K562 (cell line): ENCODE data around the gene SPAG9. TPM values are rescaled to one million over a fixed set of nuclear protein-coding genes. Genes with fewer than 3 reads are reported as not detected.
A peak's percentile ranks its signal among the peaks of the same experiment; 100 is the strongest.

ENCODE experiments used
- BCL6 ChIP-seq: fragments of 250-450 bp; sonication (Bioruptor Pico); IDR thresholded peaks from 2 replicates; pipeline ENCODE4 v1.4.0; 2020
- MCM3 ChIP-seq: fragments of 450-650 bp; IDR thresholded peaks from 2 replicates; pipeline ENCODE4 v1.6.1; 2016
- NCOA6 ChIP-seq: fragments of 450-650 bp; IDR thresholded peaks from 2 replicates; pipeline ENCODE4 v1.6.1; 2017; ENCODE audit warnings: mild to moderate bottlenecking
- RAD21 ChIP-seq, 2 experiments: fragments of 250-450 bp in 1 of 2; fragments of 450-650 bp in 1 of 2; sonication (Bioruptor Pico) in 1 of 2; formaldehyde crosslinking in 1 of 2; IDR thresholded peaks in 1 of 2; conservative IDR thresholded peaks in 1 of 2; 2 replicates each; pipeline versions ENCODE4 v1.4.0 to v1.8.0; 2020 to 2022; ENCODE audit warnings: mild to moderate bottlenecking in 2 of 2, moderate library complexity in 1 of 2
- SAFB ChIP-seq: fragments of 200-400 bp; formaldehyde crosslinking; IDR thresholded peaks from 2 replicates; pipeline ENCODE4 v1.6.1; 2017; ENCODE audit warnings: low read depth, low read length, borderline replicate concordance
- STAT5A ChIP-seq: IDR thresholded peaks from 2 replicates; pipeline ENCODE4 v1.6.1; 2012; ENCODE audit warnings: low read length, inconsistent platforms, borderline replicate concordance
- TFAM ChIP-seq: fragments of 250-450 bp; sonication (Bioruptor Pico); conservative IDR thresholded peaks from 2 replicates; pipeline ENCODE4 v1.5.0; 2021; ENCODE audit warnings: mild to moderate bottlenecking, moderate library complexity
- ZNF212 ChIP-seq: fragments of 450-650 bp; formaldehyde crosslinking; IDR thresholded peaks from 2 replicates; pipeline ENCODE4 v1.4.0; 2020; ENCODE audit warnings: mild to moderate bottlenecking
- ZNF239 ChIP-seq: fragments of 250-450 bp; sonication (Bioruptor Pico); IDR thresholded peaks from 2 replicates; pipeline ENCODE4 v1.4.0; 2020; ENCODE audit warnings: mild to moderate bottlenecking
- ZNF311 ChIP-seq: fragments of 250-450 bp; sonication (Bioruptor Pico); IDR thresholded peaks from 2 replicates; pipeline ENCODE4 v1.4.0; 2020; ENCODE audit warnings: mild to moderate bottlenecking, moderate library complexity
- polyA plus RNA-seq, 8 experiments: library from polyadenylated mRNA; depleted of rRNA in 4 of 8; stranded (reverse) in 5 of 8; unstranded in 3 of 8; fragments of >200 nt; fragmentation: Nextera tagmentation in 2 of 8; fragmentation: Illumina TruSeq in 1 of 8; extraction: Ambion mirVana in 2 of 8; extraction: Trizol in 1 of 8; gene quantifications; 2 replicates each; pipeline versions ENCODE4 v1.2.1 to v1.2.3, GENCODE V29; 2011 to 2014; ENCODE audit warnings: inconsistent platforms in 1 of 8, missing spikeins in 1 of 8
- total RNA-seq, 7 experiments: library from RNA; depleted of rRNA in 6 of 7; stranded (reverse); fragments of >200 nt in 6 of 7; fragmentation: Illumina TruSeq in 2 of 7; extraction: Trizol in 2 of 7; gene quantifications; 2 replicates each; pipeline versions ENCODE4 v1.2.1 to v1.2.3, GENCODE V29; 2011 to 2021; ENCODE audit warnings: low replicate concordance in 1 of 7
- TF ChIP-seq, protein P1 (sequence below): fragments of 250-450 bp; sonication (Bioruptor Pico); IDR thresholded peaks from 2 replicates; pipeline ENCODE4 v1.8.0; 2021; ENCODE audit warnings: moderate library complexity, mild to moderate bottlenecking, inconsistent platforms
- TF ChIP-seq, protein P2 (sequence below): fragments of 250-450 bp; sonication (Bioruptor Pico); IDR thresholded peaks from 2 replicates; pipeline ENCODE4 v1.4.0; 2020
- TF ChIP-seq, protein P3 (sequence below): fragments of 450-650 bp; IDR thresholded peaks from 2 replicates; pipeline ENCODE4 v1.6.1; 2017; ENCODE audit warnings: antibody characterized with exemption
- TF ChIP-seq, protein P4 (sequence below): fragments of 200-800 bp; sonication (Bioruptor generic); IDR thresholded peaks from 2 replicates; pipeline ENCODE4 v1.6.1; 2017; ENCODE audit warnings: missing genetic modification characterization, missing compliant biosample characterization
- TF ChIP-seq, protein P5 (sequence below): fragments of 200-400 bp; formaldehyde crosslinking; IDR thresholded peaks from 2 replicates; pipeline ENCODE4 v1.6.1; 2017; ENCODE audit warnings: mild to moderate bottlenecking, low read depth, low read length, moderate library complexity

Gene SPAG9
- total and polyA plus RNA-seq, 9 of the 15 experiments (the other 6 are each of a cell fraction or from before 2014, with no cell fraction given), result 12.2 to 99.2 (median 58.2) TPM

DNA sequence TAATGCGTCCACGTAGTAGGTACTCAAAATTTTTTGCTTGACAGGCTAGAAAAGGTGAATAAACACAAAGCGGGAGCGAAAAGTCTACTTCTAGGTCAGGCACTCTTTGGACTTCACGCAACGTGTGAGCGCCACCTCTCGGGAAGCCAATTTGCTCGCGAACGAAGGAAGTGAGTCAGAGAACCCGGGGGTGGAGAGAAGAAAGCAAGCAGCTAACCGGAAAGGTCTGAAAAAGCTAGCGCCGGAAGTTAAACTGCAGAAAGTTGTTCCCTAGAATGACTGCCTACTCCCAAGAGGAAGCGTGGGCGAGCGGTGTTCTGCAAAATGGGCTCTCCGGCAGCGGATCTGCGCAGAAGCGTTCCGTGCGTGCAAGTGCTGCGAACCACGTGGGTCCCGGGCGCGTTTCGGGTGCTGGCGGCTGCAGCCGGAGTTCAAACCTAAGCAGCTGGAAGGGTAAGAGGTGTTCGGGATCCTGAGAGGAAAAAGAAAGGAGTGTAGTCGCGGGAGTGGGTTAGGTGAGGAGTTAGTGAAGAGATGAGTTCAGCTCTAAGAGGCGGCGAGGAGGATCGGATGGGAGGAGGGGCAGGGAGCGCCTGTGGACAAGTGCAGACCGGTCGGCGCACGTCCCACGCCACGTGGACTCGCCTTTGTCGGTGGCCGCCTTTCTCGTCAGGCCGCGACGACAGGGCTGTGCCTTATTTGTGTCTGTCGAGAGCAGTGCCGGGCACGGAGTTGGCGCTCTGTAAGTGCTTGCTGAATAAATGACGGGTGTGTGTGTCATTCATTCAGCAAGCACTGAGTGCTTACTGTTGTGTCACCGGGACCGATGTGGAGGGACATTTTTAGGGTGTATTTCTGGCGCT, 32.8 kb upstream of the SPAG9 start, which contains the start of gene NME1 (continued):
- TF ChIP-seq BCL6 (CRISPR knock-in tag), result no peak
- no peak for TF ChIP-seq ZNF212
- TF ChIP-seq MCM3, result no peak
- TF ChIP-seq, protein P1, sequence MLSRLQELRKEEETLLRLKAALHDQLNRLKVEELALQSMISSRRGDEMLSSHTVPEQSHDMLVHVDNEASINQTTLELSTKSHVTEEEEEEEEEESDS, result no peak
- TF ChIP-seq, protein P2, sequence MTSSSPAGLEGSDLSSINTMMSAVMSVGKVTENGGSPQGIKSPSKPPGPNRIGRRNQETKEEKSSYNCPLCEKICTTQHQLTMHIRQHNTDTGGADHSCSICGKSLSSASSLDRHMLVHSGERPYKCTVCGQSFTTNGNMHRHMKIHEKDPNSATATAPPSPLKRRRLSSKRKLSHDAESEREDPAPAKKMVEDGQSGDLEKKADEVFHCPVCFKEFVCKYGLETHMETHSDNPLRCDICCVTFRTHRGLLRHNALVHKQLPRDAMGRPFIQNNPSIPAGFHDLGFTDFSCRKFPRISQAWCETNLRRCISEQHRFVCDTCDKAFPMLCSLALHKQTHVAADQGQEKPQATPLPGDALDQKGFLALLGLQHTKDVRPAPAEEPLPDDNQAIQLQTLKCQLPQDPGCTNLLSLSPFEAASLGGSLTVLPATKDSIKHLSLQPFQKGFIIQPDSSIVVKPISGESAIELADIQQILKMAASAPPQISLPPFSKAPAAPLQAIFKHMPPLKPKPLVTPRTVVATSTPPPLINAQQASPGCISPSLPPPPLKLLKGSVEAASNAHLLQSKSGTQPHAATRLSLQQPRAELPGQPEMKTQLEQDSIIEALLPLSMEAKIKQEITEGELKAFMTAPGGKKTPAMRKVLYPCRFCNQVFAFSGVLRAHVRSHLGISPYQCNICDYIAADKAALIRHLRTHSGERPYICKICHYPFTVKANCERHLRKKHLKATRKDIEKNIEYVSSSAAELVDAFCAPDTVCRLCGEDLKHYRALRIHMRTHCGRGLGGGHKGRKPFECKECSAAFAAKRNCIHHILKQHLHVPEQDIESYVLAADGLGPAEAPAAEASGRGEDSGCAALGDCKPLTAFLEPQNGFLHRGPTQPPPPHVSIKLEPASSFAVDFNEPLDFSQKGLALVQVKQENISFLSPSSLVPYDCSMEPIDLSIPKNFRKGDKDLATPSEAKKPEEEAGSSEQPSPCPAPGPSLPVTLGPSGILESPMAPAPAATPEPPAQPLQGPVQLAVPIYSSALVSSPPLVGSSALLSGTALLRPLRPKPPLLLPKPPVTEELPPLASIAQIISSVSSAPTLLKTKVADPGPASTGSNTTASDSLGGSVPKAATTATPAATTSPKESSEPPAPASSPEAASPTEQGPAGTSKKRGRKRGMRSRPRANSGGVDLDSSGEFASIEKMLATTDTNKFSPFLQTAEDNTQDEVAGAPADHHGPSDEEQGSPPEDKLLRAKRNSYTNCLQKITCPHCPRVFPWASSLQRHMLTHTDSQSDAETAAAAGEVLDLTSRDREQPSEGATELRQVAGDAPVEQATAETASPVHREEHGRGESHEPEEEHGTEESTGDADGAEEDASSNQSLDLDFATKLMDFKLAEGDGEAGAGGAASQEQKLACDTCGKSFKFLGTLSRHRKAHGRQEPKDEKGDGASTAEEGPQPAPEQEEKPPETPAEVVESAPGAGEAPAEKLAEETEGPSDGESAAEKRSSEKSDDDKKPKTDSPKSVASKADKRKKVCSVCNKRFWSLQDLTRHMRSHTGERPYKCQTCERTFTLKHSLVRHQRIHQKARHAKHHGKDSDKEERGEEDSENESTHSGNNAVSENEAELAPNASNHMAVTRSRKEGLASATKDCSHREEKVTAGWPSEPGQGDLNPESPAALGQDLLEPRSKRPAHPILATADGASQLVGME (CRISPR knock-in tag), result 0 out of 2 replicates have a peak, but pooled peaks have one; percentile 56
- no peak for TF ChIP-seq ZNF311 (CRISPR knock-in tag)
- TF ChIP-seq, protein P3, sequence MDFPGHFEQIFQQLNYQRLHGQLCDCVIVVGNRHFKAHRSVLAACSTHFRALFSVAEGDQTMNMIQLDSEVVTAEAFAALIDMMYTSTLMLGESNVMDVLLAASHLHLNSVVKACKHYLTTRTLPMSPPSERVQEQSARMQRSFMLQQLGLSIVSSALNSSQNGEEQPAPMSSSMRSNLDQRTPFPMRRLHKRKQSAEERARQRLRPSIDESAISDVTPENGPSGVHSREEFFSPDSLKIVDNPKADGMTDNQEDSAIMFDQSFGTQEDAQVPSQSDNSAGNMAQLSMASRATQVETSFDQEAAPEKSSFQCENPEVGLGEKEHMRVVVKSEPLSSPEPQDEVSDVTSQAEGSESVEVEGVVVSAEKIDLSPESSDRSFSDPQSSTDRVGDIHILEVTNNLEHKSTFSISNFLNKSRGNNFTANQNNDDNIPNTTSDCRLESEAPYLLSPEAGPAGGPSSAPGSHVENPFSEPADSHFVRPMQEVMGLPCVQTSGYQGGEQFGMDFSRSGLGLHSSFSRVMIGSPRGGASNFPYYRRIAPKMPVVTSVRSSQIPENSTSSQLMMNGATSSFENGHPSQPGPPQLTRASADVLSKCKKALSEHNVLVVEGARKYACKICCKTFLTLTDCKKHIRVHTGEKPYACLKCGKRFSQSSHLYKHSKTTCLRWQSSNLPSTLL, result no peak
- no peak for TF ChIP-seq TFAM
- TF ChIP-seq SAFB, result no peak
- TF ChIP-seq, protein P4, sequence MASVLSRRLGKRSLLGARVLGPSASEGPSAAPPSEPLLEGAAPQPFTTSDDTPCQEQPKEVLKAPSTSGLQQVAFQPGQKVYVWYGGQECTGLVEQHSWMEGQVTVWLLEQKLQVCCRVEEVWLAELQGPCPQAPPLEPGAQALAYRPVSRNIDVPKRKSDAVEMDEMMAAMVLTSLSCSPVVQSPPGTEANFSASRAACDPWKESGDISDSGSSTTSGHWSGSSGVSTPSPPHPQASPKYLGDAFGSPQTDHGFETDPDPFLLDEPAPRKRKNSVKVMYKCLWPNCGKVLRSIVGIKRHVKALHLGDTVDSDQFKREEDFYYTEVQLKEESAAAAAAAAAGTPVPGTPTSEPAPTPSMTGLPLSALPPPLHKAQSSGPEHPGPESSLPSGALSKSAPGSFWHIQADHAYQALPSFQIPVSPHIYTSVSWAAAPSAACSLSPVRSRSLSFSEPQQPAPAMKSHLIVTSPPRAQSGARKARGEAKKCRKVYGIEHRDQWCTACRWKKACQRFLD (CRISPR knock-in tag), result peak; percentile 94
- TF ChIP-seq NCOA6, result no peak
- TF ChIP-seq ZNF239 (CRISPR knock-in tag), result no peak
- TF ChIP-seq, protein P5, sequence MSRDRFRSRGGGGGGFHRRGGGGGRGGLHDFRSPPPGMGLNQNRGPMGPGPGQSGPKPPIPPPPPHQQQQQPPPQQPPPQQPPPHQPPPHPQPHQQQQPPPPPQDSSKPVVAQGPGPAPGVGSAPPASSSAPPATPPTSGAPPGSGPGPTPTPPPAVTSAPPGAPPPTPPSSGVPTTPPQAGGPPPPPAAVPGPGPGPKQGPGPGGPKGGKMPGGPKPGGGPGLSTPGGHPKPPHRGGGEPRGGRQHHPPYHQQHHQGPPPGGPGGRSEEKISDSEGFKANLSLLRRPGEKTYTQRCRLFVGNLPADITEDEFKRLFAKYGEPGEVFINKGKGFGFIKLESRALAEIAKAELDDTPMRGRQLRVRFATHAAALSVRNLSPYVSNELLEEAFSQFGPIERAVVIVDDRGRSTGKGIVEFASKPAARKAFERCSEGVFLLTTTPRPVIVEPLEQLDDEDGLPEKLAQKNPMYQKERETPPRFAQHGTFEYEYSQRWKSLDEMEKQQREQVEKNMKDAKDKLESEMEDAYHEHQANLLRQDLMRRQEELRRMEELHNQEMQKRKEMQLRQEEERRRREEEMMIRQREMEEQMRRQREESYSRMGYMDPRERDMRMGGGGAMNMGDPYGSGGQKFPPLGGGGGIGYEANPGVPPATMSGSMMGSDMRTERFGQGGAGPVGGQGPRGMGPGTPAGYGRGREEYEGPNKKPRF, result no peak
- peak; percentile 95 to 98 for TF ChIP-seq RAD21 (CRISPR knock-in tag; conservative IDR thresholded peaks at IDR 0.05 in 1 of 2, IDR thresholded peaks at IDR 0.05 in 1 of 2)
- TF ChIP-seq STAT5A, result peak; percentile 75; the same call in 1 of the 2 replicates
